Forelimb muscle (tissue), 1 donor: ENCODE data around the gene CCL15. TPM values are rescaled to one million over a fixed set of nuclear protein-coding genes. Genes with fewer than 3 reads are reported as not detected.
"Not testable (repeated sequence)": the region's sequence is repeated elsewhere in the genome, so short reads cannot be mapped to it uniquely, and the experiment has no call there.

Experiments used
- DNase-seq: peaks from one replicate; pipeline ENCODE4 v3.0.0-alpha.2; 2013; ENCODE audit warnings: low read depth
- polyA plus RNA-seq: library from polyadenylated mRNA; unstranded; fragments of 120-200 nt; gene quantifications from one replicate; pipeline ENCODE4 v1.2.1, GENCODE V29; 2013; ENCODE audit not compliant: insufficient read length

CCL15 gene
- polyA plus RNA-seq, 1 donor: not detected

- DNase-seq: not testable (repeated sequence)
Observed at GRCh38 chr17:35995346-35995745, 6.0 kb downstream of the CCL15 start.

- no peak for DNase-seq
Observed at GRCh38 chr17:35991075-35991474, 10.3 kb downstream of the CCL15 start.

- no peak for DNase-seq
Observed at GRCh38 chr17:35988164-35988563, 13.2 kb downstream of the CCL15 start.

GRCh38 chr17:35986643-35987042 lies 14.7 kb downstream of the CCL15 start, which contains the start of gene CCL14:
Gene CCL14, minus strand, starts transcription at chr17:35986729. Its CDS starts 80 bp downstream, at chr17:35986649.
- DNase-seq: no peak

GRCh38 chr17:35984140-35984539 lies 17.2 kb downstream of the CCL15 start:
- no peak for DNase-seq

- no peak for DNase-seq
Observed at GRCh38 chr17:35982409-35983191, 18.8 kb downstream of the CCL15 start.

GRCh38 chr17:35981908-35982330 lies 19.4 kb downstream of the CCL15 start:
- no peak for DNase-seq

- DNase-seq: no peak
Observed at GRCh38 chr17:35981246-35981645, 20.1 kb downstream of the CCL15 start, which contains the start of gene CCL16. Gene CCL16, minus strand, starts transcription at chr17:35981497. Its CDS starts 77 bp downstream, at chr17:35981420.

GRCh38 chr17:35978346-35978745 lies 23.0 kb downstream of the CCL15 start:
- DNase-seq: no peak

GRCh38 chr17:35977509-35977908 lies 23.8 kb downstream of the CCL15 start:
- no peak for DNase-seq

- DNase-seq: no peak
Observed at GRCh38 chr17:35973333-35974260, 27.8 kb downstream of the CCL15 start.

- DNase-seq: no peak
Observed at GRCh38 chr17:35972945-35973332, 28.4 kb downstream of the CCL15 start.

GRCh38 chr17:35972535-35972934 lies 28.8 kb downstream of the CCL15 start:
- no peak for DNase-seq

GRCh38 chr17:35972066-35972465 lies 29.3 kb downstream of the CCL15 start:
- no peak for DNase-seq

- DNase-seq: peak; percentile 56
Observed at GRCh38 chr17:35969558-35970380, 31.6 kb downstream of the CCL15 start.

GRCh38 chr17:35968520-35969054 lies 32.8 kb downstream of the CCL15 start:
- no peak for DNase-seq

GRCh38 chr17:35965272-35965671 lies 36.1 kb downstream of the CCL15 start:
- DNase-seq: no peak

GRCh38 chr17:35963663-35964062 lies 37.7 kb downstream of the CCL15 start:
- no peak for DNase-seq

GRCh38 chr17:35953720-35954119 lies 47.6 kb downstream of the CCL15 start:
- no peak for DNase-seq

- DNase-seq: no peak
Observed at GRCh38 chr17:35949401-35949800, 52.0 kb downstream of the CCL15 start.

GRCh38 chr17:35948092-35948491 lies 53.3 kb downstream of the CCL15 start:
- no peak for DNase-seq
